GM23338 (cell line): ENCODE measurements around the gene CERS3. TPM values are rescaled to one million over a fixed set of nuclear protein-coding genes. Genes with fewer than 3 reads are reported as not detected.
A peak's percentile ranks its signal among the peaks of the same experiment; 100 is the strongest.

Experiments used
- ATAC-seq: fragments of 200-7000 bp; cut with Tn5 transposase; 3 replicates; pipeline ENCODE4 v1.9.1; 2020
- DNase-seq: peaks from one replicate; pipeline ENCODE4 v3.0.0-alpha.2; 2015; ENCODE audit warnings: low spot score
- H2AFZ ChIP-seq: fragments of 200-600 bp; sonication (generic); 2 replicates; pipeline ENCODE4 v1.8.0; 2016; ENCODE audit warnings: antibody characterized with exemption, mild to moderate bottlenecking, moderate library complexity
- H3F3A ChIP-seq: fragments of 200-600 bp; sonication (generic); replicated peaks from 2 replicates; pipeline ENCODE4 v1.8.0; 2017; ENCODE audit warnings: antibody characterized with exemption, mixed run types, low read depth
- H3K27ac ChIP-seq: fragments of 200-600 bp; sonication (generic); 2 replicates; pipeline ENCODE4 v1.6.1; 2016; ENCODE audit warnings: low read depth
- H3K27me3 ChIP-seq: fragments of 200-600 bp; sonication (generic); 2 replicates; pipeline ENCODE4 v1.8.0; 2016; ENCODE audit warnings: mild to moderate bottlenecking, mixed run types, moderate library complexity; ENCODE audit not compliant: insufficient read depth
- H3K36me3 ChIP-seq: fragments of 200-600 bp; sonication (generic); 2 replicates; pipeline ENCODE4 v1.8.0; 2016; ENCODE audit warnings: mild to moderate bottlenecking; ENCODE audit not compliant: insufficient read depth
- H3K4me1 ChIP-seq: fragments of 200-600 bp; sonication (generic); 2 replicates; pipeline ENCODE4 v1.8.0; 2016; ENCODE audit warnings: mild to moderate bottlenecking, moderate library complexity; ENCODE audit not compliant: insufficient read depth
- H3K4me2 ChIP-seq: fragments of 200-600 bp; sonication (generic); 2 replicates; pipeline ENCODE4 v1.7.1; 2017; ENCODE audit warnings: mixed run types
- H3K4me3 ChIP-seq: fragments of 200-600 bp; sonication (generic); 2 replicates; pipeline ENCODE4 v1.6.1; 2016; ENCODE audit warnings: mixed run types
- H3K79me2 ChIP-seq: fragments of 200-600 bp; sonication (generic); replicated peaks from 2 replicates; pipeline ENCODE4 v1.8.0; 2017; ENCODE audit warnings: mild to moderate bottlenecking; ENCODE audit not compliant: insufficient read depth
- H3K9me2 ChIP-seq: fragments of 200-600 bp; sonication (generic); 2 replicates; pipeline ENCODE4 v1.8.0; 2017; ENCODE audit not compliant: insufficient read depth
- H4K20me1 ChIP-seq: fragments of 200-600 bp; sonication (generic); replicated peaks from 2 replicates; pipeline ENCODE4 v1.8.0; 2017; ENCODE audit warnings: mild to moderate bottlenecking; ENCODE audit not compliant: insufficient read depth
- H3K27ac Mint-ChIP-seq: 2 replicates; pipeline ENCODE4 v1.8.0; 2020; ENCODE audit warnings: inconsistent platforms, mild to moderate bottlenecking, moderate library complexity, mixed read lengths
- H3K27me3 Mint-ChIP-seq: 3 replicates; pipeline ENCODE4 v1.8.0; 2022; ENCODE audit warnings: low read depth, mild to moderate bottlenecking, moderate library complexity, mixed read lengths, inconsistent platforms; ENCODE audit not compliant: insufficient read depth, poor library complexity
- H3K36me3 Mint-ChIP-seq: 3 replicates; pipeline ENCODE4 v1.8.0; 2021; ENCODE audit warnings: low read depth, mild to moderate bottlenecking, inconsistent platforms, moderate library complexity, mixed read lengths
- H3K4me1 Mint-ChIP-seq: 3 replicates; pipeline ENCODE4 v1.8.0; 2020; ENCODE audit warnings: mild to moderate bottlenecking, inconsistent platforms, mixed read lengths
- H3K4me3 Mint-ChIP-seq: 3 replicates; pipeline ENCODE4 v1.8.0; 2021; ENCODE audit warnings: moderate library complexity, mild to moderate bottlenecking, inconsistent platforms, mixed read lengths
- H3K9me3 Mint-ChIP-seq: 3 replicates; pipeline ENCODE4 v1.8.0; 2020; ENCODE audit warnings: moderate library complexity, mild to moderate bottlenecking, inconsistent platforms, mixed read lengths
- ZNF114 ChIP-seq: fragments of 250-450 bp; sonication (Bioruptor Pico); IDR thresholded peaks from 2 replicates; pipeline ENCODE4 v1.5.0; 2020; ENCODE audit warnings: mild to moderate bottlenecking, moderate library complexity
- polyA plus RNA-seq: library from polyadenylated mRNA; unstranded; fragments of >200 nt; fragmentation: Nextera tagmentation; extraction: Ambion mirVana; gene quantifications from 2 replicates; pipeline ENCODE4 v1.2.1, GENCODE V29; 2016
- total RNA-seq: library from RNA; depleted of rRNA; stranded (reverse); fragments of >200 nt; shearing (Covaris generic); gene quantifications from 2 replicates; pipeline ENCODE4 v1.2.3, GENCODE V29; 2014
- TF ChIP-seq, protein P1 (sequence below): fragments of 250-450 bp; sonication (Bioruptor Pico); IDR thresholded peaks from 2 replicates; pipeline ENCODE4 v1.5.0; 2020; ENCODE audit warnings: mild to moderate bottlenecking, moderate library complexity
- TF ChIP-seq, protein P2 (sequence below): IDR thresholded peaks from 2 replicates; pipeline ENCODE4 v1.6.1; 2016; ENCODE audit warnings: antibody characterized with exemption
- TF ChIP-seq, protein P3 (sequence below), 2 experiments: fragments of 200-600 bp in 1 of 2; sonication (generic) in 1 of 2; conservative IDR thresholded peaks; 2 replicates each; pipeline versions ENCODE4 v1.5.1 to v1.6.1; 2016 to 2017; ENCODE audit warnings: antibody characterized with exemption in 2 of 2, low read depth in 2 of 2, mild to moderate bottlenecking in 2 of 2, moderate library complexity in 1 of 2
- TF ChIP-seq, protein P4 (sequence below): IDR thresholded peaks from one replicate; pipeline ENCODE4 v1.6.1; 2018; ENCODE audit warnings: antibody characterized with exemption; ENCODE audit not compliant: unreplicated experiment

Gene CERS3
- total and polyA plus RNA-seq, 2 experiments from 2014 or later: 1.8 to 2.2 TPM

DNA sequence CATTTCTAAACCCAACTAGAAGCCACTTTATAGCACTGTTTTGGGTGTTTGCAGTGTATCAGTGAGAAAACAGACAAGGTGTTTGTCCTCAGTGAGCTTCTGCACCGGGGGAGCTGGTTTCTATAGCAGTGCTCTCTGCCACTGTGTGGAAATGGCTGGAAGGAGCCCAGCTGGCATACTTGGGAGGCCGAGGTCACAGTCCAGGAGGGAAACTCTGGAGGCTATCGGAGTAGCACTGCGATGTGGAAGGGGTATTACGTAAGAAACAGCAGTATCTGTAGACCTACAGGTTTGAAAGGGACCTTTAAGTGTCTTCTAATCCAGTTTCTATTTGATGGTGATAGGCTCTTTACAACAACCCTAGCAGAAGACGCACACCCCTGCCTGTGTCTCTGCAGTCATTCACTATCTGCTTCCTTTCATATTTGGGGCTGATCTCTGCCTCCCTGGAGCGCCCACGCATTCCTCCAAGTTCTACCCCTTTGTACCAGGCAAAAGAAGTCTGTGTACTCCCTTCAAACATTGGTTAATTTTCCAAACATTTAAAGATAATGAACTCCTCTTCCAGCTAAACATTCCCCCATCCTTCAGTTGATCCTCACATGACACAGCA is 99.5 kb downstream of the CERS3 start (continued):
- TF ChIP-seq, protein P1, sequence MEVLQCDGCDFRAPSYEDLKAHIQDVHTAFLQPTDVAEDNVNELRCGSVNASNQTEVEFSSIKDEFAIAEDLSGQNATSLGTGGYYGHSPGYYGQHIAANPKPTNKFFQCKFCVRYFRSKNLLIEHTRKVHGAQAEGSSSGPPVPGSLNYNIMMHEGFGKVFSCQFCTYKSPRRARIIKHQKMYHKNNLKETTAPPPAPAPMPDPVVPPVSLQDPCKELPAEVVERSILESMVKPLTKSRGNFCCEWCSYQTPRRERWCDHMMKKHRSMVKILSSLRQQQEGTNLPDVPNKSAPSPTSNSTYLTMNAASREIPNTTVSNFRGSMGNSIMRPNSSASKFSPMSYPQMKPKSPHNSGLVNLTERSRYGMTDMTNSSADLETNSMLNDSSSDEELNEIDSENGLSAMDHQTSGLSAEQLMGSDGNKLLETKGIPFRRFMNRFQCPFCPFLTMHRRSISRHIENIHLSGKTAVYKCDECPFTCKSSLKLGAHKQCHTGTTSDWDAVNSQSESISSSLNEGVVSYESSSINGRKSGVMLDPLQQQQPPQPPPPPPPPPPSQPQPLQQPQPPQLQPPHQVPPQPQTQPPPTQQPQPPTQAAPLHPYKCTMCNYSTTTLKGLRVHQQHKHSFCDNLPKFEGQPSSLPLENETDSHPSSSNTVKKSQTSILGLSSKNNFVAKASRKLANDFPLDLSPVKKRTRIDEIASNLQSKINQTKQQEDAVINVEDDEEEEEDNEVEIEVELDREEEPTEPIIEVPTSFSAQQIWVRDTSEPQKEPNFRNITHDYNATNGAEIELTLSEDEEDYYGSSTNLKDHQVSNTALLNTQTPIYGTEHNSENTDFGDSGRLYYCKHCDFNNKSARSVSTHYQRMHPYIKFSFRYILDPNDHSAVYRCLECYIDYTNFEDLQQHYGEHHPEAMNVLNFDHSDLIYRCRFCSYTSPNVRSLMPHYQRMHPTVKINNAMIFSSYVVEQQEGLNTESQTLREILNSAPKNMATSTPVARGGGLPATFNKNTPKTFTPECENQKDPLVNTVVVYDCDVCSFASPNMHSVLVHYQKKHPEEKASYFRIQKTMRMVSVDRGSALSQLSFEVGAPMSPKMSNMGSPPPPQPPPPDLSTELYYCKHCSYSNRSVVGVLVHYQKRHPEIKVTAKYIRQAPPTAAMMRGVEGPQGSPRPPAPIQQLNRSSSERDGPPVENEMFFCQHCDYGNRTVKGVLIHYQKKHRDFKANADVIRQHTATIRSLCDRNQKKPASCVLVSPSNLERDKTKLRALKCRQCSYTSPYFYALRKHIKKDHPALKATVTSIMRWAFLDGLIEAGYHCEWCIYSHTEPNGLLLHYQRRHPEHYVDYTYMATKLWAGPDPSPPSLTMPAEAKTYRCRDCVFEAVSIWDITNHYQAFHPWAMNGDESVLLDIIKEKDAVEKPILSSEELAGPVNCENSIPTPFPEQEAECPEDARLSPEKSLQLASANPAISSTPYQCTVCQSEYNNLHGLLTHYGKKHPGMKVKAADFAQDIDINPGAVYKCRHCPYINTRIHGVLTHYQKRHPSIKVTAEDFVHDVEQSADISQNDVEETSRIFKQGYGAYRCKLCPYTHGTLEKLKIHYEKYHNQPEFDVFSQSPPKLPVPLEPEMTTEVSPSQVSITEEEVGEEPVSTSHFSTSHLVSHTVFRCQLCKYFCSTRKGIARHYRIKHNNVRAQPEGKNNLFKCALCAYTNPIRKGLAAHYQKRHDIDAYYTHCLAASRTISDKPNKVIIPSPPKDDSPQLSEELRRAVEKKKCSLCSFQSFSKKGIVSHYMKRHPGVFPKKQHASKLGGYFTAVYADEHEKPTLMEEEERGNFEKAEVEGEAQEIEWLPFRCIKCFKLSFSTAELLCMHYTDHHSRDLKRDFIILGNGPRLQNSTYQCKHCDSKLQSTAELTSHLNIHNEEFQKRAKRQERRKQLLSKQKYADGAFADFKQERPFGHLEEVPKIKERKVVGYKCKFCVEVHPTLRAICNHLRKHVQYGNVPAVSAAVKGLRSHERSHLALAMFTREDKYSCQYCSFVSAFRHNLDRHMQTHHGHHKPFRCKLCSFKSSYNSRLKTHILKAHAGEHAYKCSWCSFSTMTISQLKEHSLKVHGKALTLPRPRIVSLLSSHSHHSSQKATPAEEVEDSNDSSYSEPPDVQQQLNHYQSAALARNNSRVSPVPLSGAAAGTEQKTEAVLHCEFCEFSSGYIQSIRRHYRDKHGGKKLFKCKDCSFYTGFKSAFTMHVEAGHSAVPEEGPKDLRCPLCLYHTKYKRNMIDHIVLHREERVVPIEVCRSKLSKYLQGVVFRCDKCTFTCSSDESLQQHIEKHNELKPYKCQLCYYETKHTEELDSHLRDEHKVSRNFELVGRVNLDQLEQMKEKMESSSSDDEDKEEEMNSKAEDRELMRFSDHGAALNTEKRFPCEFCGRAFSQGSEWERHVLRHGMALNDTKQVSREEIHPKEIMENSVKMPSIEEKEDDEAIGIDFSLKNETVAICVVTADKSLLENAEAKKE (CRISPR knock-in tag): no peak
- TF ChIP-seq, protein P2, sequence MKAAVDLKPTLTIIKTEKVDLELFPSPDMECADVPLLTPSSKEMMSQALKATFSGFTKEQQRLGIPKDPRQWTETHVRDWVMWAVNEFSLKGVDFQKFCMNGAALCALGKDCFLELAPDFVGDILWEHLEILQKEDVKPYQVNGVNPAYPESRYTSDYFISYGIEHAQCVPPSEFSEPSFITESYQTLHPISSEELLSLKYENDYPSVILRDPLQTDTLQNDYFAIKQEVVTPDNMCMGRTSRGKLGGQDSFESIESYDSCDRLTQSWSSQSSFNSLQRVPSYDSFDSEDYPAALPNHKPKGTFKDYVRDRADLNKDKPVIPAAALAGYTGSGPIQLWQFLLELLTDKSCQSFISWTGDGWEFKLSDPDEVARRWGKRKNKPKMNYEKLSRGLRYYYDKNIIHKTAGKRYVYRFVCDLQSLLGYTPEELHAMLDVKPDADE: no peak
- TF ChIP-seq, protein P3, sequence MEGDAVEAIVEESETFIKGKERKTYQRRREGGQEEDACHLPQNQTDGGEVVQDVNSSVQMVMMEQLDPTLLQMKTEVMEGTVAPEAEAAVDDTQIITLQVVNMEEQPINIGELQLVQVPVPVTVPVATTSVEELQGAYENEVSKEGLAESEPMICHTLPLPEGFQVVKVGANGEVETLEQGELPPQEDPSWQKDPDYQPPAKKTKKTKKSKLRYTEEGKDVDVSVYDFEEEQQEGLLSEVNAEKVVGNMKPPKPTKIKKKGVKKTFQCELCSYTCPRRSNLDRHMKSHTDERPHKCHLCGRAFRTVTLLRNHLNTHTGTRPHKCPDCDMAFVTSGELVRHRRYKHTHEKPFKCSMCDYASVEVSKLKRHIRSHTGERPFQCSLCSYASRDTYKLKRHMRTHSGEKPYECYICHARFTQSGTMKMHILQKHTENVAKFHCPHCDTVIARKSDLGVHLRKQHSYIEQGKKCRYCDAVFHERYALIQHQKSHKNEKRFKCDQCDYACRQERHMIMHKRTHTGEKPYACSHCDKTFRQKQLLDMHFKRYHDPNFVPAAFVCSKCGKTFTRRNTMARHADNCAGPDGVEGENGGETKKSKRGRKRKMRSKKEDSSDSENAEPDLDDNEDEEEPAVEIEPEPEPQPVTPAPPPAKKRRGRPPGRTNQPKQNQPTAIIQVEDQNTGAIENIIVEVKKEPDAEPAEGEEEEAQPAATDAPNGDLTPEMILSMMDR (conservative IDR thresholded peaks at IDR 0.05; ENCODE audit: low read depth in 2 of 2): no peak
- TF ChIP-seq ZNF114: no peak

DNA sequence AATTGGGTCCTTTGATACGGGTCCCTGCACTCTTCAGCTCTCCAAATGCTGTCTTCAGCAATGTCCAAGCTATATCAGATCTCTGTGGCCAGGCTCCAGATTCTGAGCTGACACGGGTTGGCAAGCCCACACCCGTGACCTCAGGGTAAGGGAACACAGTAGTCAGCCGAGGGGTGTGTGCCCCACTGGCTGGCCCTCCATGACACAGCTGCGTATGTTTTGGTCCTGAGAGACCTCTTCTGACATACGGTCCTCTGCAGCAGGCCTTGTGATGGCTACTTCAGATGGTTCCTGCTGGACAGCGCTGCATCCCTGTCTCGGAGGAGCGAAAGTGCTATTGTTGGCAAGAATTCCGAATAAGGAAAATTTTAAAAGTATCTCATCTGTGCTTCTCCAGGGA is 101.8 kb downstream of the CERS3 start:
- Histone ChIP-seq H3K4me2 (no peak overlapping the region), H3K27ac (no peak overlapping the region), H4K20me1 (no peaks in the 10 kb centered on the region), H3K79me2 (no peaks in the 10 kb centered on the region), H3K36me3 (peaks cover 12% of the 10 kb centered on the region; the same call in 1 of the 2 replicates), H3K4me1 (no peaks in the 10 kb centered on the region), H3K27me3 (no peaks in the 10 kb centered on the region), H3K4me3 (no peak overlapping the region), H3F3A (no peaks in the 10 kb centered on the region), H3K9me2 (0 out of 2 replicates have a peak, but pooled peaks cover 4% of the 10 kb centered on the region), H2AFZ (no peak overlapping the region)
- ATAC-seq (no peak), DNase-seq (no peak)
- Mint-ChIP-seq H3K4me1 (no peaks in the 10 kb centered on the region), H3K27me3 (peaks cover 7% of the 10 kb centered on the region), H3K27ac (no peak overlapping the region), H3K36me3 (peaks cover 16% of the 10 kb centered on the region), H3K9me3 (peaks cover 30% of the 10 kb centered on the region), H3K4me3 (no peak overlapping the region)
- TF ChIP-seq, protein P4, sequence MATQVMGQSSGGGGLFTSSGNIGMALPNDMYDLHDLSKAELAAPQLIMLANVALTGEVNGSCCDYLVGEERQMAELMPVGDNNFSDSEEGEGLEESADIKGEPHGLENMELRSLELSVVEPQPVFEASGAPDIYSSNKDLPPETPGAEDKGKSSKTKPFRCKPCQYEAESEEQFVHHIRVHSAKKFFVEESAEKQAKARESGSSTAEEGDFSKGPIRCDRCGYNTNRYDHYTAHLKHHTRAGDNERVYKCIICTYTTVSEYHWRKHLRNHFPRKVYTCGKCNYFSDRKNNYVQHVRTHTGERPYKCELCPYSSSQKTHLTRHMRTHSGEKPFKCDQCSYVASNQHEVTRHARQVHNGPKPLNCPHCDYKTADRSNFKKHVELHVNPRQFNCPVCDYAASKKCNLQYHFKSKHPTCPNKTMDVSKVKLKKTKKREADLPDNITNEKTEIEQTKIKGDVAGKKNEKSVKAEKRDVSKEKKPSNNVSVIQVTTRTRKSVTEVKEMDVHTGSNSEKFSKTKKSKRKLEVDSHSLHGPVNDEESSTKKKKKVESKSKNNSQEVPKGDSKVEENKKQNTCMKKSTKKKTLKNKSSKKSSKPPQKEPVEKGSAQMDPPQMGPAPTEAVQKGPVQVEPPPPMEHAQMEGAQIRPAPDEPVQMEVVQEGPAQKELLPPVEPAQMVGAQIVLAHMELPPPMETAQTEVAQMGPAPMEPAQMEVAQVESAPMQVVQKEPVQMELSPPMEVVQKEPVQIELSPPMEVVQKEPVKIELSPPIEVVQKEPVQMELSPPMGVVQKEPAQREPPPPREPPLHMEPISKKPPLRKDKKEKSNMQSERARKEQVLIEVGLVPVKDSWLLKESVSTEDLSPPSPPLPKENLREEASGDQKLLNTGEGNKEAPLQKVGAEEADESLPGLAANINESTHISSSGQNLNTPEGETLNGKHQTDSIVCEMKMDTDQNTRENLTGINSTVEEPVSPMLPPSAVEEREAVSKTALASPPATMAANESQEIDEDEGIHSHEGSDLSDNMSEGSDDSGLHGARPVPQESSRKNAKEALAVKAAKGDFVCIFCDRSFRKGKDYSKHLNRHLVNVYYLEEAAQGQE: peak; percentile 10
- TF ChIP-seq, protein P2: no peak
